Esophagus (tissue), 2 donors: Measurements from ENCODE around the gene CTNNBIP1. TPM values are rescaled to one million over a fixed set of nuclear protein-coding genes. Genes with fewer than 3 reads are reported as not detected.

Source experiments
- H3K27ac ChIP-seq, 2 donors: one replicate each; pipeline ENCODE4 v1.5.1; 2013; ENCODE audit warnings: low read depth in 2 of 2, mild to moderate bottlenecking in 2 of 2, inconsistent platforms in 1 of 2, low read length in 1 of 2, moderate library complexity in 1 of 2
- H3K27me3 ChIP-seq, 2 donors: one replicate each; pipeline ENCODE4 v1.6.1; 2013; ENCODE audit warnings: low read length in 2 of 2, control low read depth in 1 of 2, mild to moderate bottlenecking in 1 of 2; ENCODE audit not compliant: insufficient read depth in 2 of 2, control insufficient read depth in 1 of 2
- H3K36me3 ChIP-seq, 2 donors: one replicate each; pipeline ENCODE4 v1.6.1; 2013; ENCODE audit warnings: low read length in 1 of 2; ENCODE audit not compliant: control insufficient read depth in 2 of 2, insufficient read depth in 2 of 2
- H3K4me1 ChIP-seq, 2 donors: one replicate each; pipeline ENCODE4 v1.6.1; 2013; ENCODE audit warnings: low read length in 1 of 2; ENCODE audit not compliant: control insufficient read depth in 2 of 2, insufficient read depth in 2 of 2
- H3K4me3 ChIP-seq, 2 donors: one replicate each; pipeline ENCODE4 v1.5.1; 2013; ENCODE audit warnings: low read length in 2 of 2, mild to moderate bottlenecking in 2 of 2, low read depth in 1 of 2, moderate library complexity in 1 of 2
- H3K9me3 ChIP-seq, 2 donors: one replicate each; pipeline ENCODE4 v1.6.1; 2013; ENCODE audit warnings: mild to moderate bottlenecking in 2 of 2, low read depth in 1 of 2, low read length in 1 of 2, moderate library complexity in 1 of 2; ENCODE audit not compliant: control insufficient read depth in 2 of 2, insufficient read depth in 1 of 2
- WGBS, 2 donors: extraction: QIAGEN DNeasy Blood & Tissue Kit; methylation state at CpG; one replicate each; pipeline ENCODE4 v1.1.7; 2013; 5-methylcytosine and 5-hydroxymethylcytosine counted together
- polyA plus RNA-seq, 2 donors: library from polyadenylated mRNA; stranded (reverse); fragments of 200-250 nt; gene quantifications; one replicate each; pipeline ENCODE4 v1.2.3, GENCODE V29; 2013
- donor health status: healthy with polysubstance abuse.
- donor health status: Bipolar disorder and iron deficiency.

CTNNBIP1 gene
- polyA plus RNA-seq, 2 donors, result 173 to 242 TPM

DNA sequence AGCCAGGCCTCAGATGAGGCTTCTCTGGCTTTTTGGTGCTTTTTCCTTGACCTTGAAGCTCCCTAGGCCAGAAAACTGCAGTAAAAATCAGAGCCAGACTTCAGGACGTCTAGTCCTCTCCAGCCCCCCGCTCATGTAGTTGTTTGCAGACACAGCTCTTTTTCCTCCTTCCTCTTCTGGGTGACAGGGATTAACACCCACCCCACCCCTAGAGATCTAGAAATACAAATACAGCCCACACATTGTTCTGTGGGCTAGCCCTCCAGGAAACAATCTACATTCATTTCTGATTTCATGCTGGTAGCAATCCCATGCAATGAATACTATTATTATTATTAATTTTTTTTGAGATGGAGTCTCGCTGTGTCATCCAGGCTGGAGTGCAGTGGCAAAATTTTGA, 76.4 kb downstream of the CTNNBIP1 start:
- 75 to 76% methylated on average over 3 of the region's 3 CpGs for WGBS, 2 donors
- no peak overlapping the region for H3K4me3 ChIP-seq
- no peak overlapping the region for H3K27ac ChIP-seq
- peaks cover 3 to 17% of the 10 kb centered on the region in 2 donors for H3K4me1 ChIP-seq
- H3K9me3 ChIP-seq, result no peaks in the 10 kb centered on the region
- no peaks in the 10 kb centered on the region for H3K27me3 ChIP-seq
- H3K36me3 ChIP-seq, result no peaks in the 10 kb centered on the region

DNA sequence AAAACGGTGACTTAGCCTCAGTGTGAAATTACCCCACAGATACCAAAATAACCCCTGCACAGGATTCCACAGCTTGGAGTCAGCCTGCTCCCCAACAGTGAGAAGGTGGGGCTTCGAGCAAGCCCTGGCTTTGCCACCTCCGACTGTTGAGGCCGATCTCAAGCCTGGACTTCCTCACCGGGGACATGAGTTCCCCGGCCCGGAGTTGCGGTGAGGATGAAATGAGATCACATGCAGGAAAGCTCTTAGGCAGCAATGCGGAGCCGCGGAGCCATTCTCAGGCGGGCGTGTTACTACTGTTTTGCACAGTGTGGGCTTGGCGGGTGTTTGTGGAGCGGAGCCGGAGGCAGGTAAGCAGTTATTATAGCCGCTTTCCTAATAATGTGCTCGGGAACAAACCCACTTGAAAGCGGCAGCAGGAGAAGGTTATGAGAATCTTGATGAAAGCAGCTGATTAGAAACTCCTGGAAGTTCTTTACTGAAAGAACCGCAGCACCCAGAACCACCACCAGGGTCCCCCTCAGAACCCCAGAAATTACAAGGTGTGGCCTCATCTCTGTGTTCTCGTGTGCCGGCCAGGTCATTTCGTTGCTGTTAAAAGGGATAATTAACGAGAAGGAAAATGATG, 82.4 kb downstream of the CTNNBIP1 start:
- Histone ChIP-seq H3K36me3 (no peaks in the 10 kb centered on the region), H3K27me3 (no peaks in the 10 kb centered on the region), H3K4me1 (peaks cover 2 to 13% of the 10 kb centered on the region in 2 donors), H3K9me3 (no peaks in the 10 kb centered on the region), H3K4me3 (no peak overlapping the region), H3K27ac (no peak overlapping the region)
- whole genome bisulfite sequencing, 2 donors, result 54 to 70% methylated on average over 24 of the region's 24 CpGs

DNA sequence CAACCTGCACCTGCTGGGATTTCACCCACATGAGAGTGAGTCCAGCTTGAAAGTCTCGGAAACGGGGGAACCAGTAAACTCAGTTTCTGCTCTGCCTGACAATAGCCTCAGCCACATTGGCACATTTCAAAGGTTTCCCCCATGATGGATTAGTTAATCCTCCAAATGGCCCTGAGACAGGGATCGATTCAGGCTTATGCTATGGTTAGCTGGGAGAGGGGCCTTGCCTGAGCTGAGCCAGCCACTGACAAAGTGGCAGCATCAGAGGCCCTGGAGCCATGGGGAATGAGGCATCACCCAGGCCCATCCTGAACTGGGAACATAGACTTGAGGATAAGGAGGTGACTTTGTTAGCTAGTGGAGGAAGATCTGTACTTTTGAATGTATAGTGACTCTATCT, 83.5 kb downstream of the CTNNBIP1 start:
- peaks cover 2 to 13% of the 10 kb centered on the region in 2 donors for H3K4me1 ChIP-seq
- no peaks in the 10 kb centered on the region for H3K27me3 ChIP-seq
- no peaks in the 10 kb centered on the region for H3K36me3 ChIP-seq
- no peaks in the 10 kb centered on the region for H3K9me3 ChIP-seq
- H3K4me3 ChIP-seq, result no peak overlapping the region
- H3K27ac ChIP-seq, result no peak overlapping the region
- 77 to 84% methylated on average over 3 of the region's 3 CpGs for WGBS, 2 donors

- H3K9me3 ChIP-seq, result no peaks in the 10 kb centered on the region
- no peaks in the 10 kb centered on the region for H3K36me3 ChIP-seq
- H3K27me3 ChIP-seq, result no peaks in the 10 kb centered on the region
- H3K27ac ChIP-seq, result peak overlapping the region; percentile 94 to 95
- peaks cover 2 to 13% of the 10 kb centered on the region in 2 donors for H3K4me1 ChIP-seq
- no peak overlapping the region for H3K4me3 ChIP-seq
- 74 to 78% methylated on average over 3 of the region's 3 CpGs for WGBS, 2 donors
These were observed 84.0 kb downstream of the CTNNBIP1 start for GRCh38 chr1:9826087-9826486.

DNA sequence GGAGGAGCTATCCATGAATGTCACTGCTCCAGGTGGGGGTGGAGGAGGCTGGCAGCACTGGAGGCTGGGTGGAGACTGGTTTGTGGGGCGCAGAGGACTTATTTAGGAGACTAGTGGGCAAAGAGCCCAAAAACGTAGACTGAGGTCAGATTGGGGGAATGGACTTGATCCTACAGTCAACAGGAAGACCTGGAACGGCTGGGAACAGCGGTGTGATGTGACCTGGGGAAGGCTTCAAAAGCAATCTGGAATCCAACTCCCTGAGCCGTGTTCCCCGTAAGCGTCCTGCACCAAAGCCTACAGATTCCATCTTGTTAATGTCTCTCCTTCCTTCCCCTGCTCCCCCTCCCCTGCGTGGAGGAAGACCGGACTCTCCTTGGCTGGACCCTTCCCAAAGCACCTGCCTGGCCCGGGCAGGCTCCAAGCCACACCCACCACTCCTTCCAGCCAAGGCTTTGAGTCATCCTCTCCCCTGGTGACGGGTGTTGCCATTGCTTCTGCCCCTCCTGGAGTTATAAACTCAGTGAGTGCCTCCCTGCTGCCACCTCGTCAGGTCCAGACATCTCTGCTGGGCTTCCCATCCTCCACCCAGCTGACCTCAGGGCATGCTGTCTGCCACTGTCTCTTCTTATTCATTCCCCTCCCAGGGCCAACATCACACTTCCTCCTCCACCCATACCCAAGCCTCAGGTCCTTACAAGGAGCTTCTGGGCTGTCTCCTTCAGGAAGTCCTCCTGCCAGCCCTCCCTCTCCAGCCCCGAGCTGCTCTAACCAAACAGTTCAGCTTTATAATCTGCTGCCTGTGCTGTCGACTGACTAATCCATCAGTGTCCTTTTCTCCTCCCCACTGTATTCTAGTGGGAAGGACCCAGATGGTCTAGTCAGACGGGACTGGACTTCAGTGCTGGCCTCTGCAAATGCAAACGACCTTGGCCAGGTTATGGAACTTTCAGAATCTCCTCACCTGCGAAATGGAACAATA, 84.7 kb downstream of the CTNNBIP1 start:
- Histone ChIP-seq H3K27me3 (no peaks in the 10 kb centered on the region), H3K9me3 (no peaks in the 10 kb centered on the region), H3K36me3 (no peaks in the 10 kb centered on the region), H3K27ac (peak overlapping the region; percentile 94 to 95), H3K4me1 (peaks cover 2 to 13% of the 10 kb centered on the region in 2 donors), H3K4me3 (peak overlapping the region in 1 of 2 donors; percentile 91)
- WGBS, 2 donors, result 11 to 15% methylated on average over 17 of the region's 17 CpGs

DNA sequence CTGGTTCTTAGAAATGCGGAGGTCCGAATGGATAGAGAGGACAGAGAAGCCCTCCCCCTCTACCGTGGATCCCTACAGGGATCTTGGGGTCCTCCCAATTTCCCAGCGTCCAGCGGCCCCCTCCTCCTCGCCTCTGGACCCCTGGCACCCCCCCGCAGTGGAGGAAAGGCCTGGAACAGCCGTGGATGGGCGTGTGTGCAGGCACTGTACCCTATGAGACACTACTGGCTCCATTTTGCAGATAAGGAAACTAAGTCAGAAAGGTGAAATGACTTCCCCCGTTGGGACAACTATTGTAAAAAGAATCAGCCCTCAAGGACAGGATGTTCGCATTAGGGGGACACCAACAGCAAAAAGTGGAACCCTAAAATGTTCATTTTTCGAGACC, 85.4 kb downstream of the CTNNBIP1 start:
- H3K4me1 ChIP-seq, result peaks cover 2 to 13% of the 10 kb centered on the region in 2 donors
- H3K36me3 ChIP-seq, result no peaks in the 10 kb centered on the region
- H3K4me3 ChIP-seq, result peak overlapping the region; percentile 56 to 91
- H3K9me3 ChIP-seq, result no peaks in the 10 kb centered on the region
- no peaks in the 10 kb centered on the region for H3K27me3 ChIP-seq
- 18 to 23% methylated on average over 12 of the region's 12 CpGs for WGBS, 2 donors
- H3K27ac ChIP-seq, result peak overlapping the region; percentile 94 to 95

DNA sequence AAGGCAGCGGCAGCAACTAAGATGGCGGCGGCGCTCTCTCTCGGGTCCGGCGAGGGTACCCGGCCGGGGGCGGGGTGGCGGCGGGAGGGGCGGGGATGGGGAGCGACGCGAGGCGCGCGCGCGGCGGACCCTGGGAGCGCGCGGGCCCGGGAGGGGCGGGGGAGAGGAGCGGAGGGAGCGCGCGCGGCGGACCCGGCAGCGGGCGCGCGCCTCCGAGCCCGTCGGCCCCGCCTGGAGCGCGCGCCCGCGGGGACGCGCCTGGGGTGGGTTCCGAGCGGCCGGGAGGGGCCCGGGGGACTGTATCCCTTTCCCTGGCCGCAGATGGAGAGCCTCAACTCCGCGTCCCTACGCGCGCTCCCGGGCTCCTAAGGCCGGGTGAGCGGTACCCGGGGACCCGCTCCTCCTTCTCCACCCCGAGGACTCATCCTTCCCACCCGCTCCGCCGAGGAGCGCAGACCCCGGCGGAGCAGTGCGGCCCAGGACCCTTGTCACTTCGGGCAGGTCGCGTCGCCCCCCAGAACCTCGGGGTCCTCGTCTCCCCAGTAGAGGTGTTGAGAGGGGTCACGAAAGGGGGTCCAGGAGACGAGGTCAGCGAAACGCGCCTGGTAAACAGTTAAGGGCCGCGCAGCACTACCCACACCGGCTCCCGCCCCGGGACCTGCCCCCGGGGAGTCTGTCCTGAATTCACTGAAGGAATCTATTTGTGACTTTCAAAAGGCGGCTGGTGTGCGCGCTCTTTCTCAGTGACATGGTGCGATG, 85.9 kb downstream of the CTNNBIP1 start, which contains the start of gene CLSTN1:
TSS of gene CLSTN1 (minus strand) at position 23 of the 759 bp plus-strand sequence. CDS start 232 bp downstream, outside the sequence.
- H3K4me1 ChIP-seq, result peaks cover 2 to 13% of the 10 kb centered on the region in 2 donors
- H3K9me3 ChIP-seq, result no peaks in the 10 kb centered on the region
- 1 to 2% methylated on average over 49 to 93 of the region's 93 CpGs for WGBS, 2 donors
- peak within 1 kb of the TSS; percentile 91 to 96 for H3K4me3 ChIP-seq
- peak within 1 kb of the TSS; percentile 94 to 95 for H3K27ac ChIP-seq
- H3K36me3 ChIP-seq, result no peaks in the 10 kb centered on the region
- no peaks in the 10 kb centered on the region for H3K27me3 ChIP-seq

GRCh38 chr1:9823693-9823942, 86.5 kb downstream of the CTNNBIP1 start:
- peak overlapping the region; percentile 91 to 95 for H3K27ac ChIP-seq
- peaks cover 2 to 13% of the 10 kb centered on the region in 2 donors for H3K4me1 ChIP-seq
- WGBS, 2 donors, result 0% methylated on average over 24 to 40 of the region's 40 CpGs
- no peaks in the 10 kb centered on the region for H3K9me3 ChIP-seq
- no peaks in the 10 kb centered on the region for H3K27me3 ChIP-seq
- peak overlapping the region; percentile 91 to 96 for H3K4me3 ChIP-seq
- no peaks in the 10 kb centered on the region for H3K36me3 ChIP-seq

- peak overlapping the region; percentile 91 to 96 for H3K4me3 ChIP-seq
- H3K27ac ChIP-seq, result peak overlapping the region; percentile 91 to 95
- peaks cover 2 to 13% of the 10 kb centered on the region in 2 donors for H3K4me1 ChIP-seq
- no peaks in the 10 kb centered on the region for H3K36me3 ChIP-seq
- no peaks in the 10 kb centered on the region for H3K9me3 ChIP-seq
- 0 to 1% methylated on average over 62 to 71 of the region's 71 CpGs for WGBS, 2 donors
- H3K27me3 ChIP-seq, result no peaks in the 10 kb centered on the region
These were observed 87.0 kb downstream of the CTNNBIP1 start for GRCh38 chr1:9822897-9823692.
